HCT116 (cell line): Measurements from ENCODE around the gene IFT74. TPM values are rescaled to one million over a fixed set of nuclear protein-coding genes. Genes with fewer than 3 reads are reported as not detected.

Experiments used
- ATAC-seq: fragments of 200-7000 bp; cut with Tn5 transposase; 2 replicates; pipeline ENCODE4 v1.9.1; 2020; ENCODE audit warnings: mild to moderate bottlenecking, moderate library complexity
- BruUV-seq: library from RNA; stranded (reverse); fragments of 400-500 nt; replicated peaks from 2 replicates; lab custom pipeline; 2021; lab: Mats Ljungman, UMichigan
- CTCF ChIA-PET: fragments of 300-600 bp; sonication (Branson Sonifier 250); formaldehyde crosslinking; loops from one replicate; lab custom pipeline; 2021; ENCODE audit warnings: antibody characterized with exemption; lab: Charles Lee
- POLR2A ChIA-PET: fragments of 300-600, 350-600 bp; sonication (Branson Sonifier 250); formaldehyde crosslinking; loops from one replicate; lab custom pipeline; 2021; ENCODE audit warnings: antibody characterized with exemption; lab: Charles Lee
- RAD21 ChIA-PET, 2 experiments: fragments of 300-600 bp; sonication (Branson Sonifier 250); formaldehyde crosslinking; loops; one replicate each; lab custom pipeline; 2023; ENCODE audit warnings: low total read pairs in 2 of 2; ENCODE audit not compliant: uncharacterized antibody in 2 of 2, unreplicated experiment in 2 of 2, low non-redundant PET in 1 of 2; lab: Charles Lee
- DNase-seq: peaks from one replicate; pipeline ENCODE4 v3.0.0-alpha.2; 2010; ENCODE audit warnings: low read depth, low spot score
- H2AFZ ChIP-seq: fragments of 200-600 bp; shearing (Covaris generic), sonication (generic); 2 replicates; pipeline ENCODE4 v1.6.1; 2017; ENCODE audit warnings: low read depth, mixed run types, mixed read lengths, antibody characterized with exemption, low read length; ENCODE audit not compliant: poor library complexity, severe bottlenecking
- H3K27ac ChIP-seq: 2 replicates; pipeline ENCODE4 v1.5.1; 2012; ENCODE audit warnings: low read depth, low read length
- H3K27me3 ChIP-seq: fragments of 200-600 bp; sonication (generic); 2 replicates; pipeline ENCODE4 v1.6.1; 2016; ENCODE audit warnings: mixed run types, low read length, mixed read lengths; ENCODE audit not compliant: insufficient read depth
- H3K36me3 ChIP-seq, 2 experiments: fragments of 200-500 bp in 1 of 2; fragments of 200-600 bp in 1 of 2; sonication (Bioruptor generic) in 1 of 2; sonication (generic) in 1 of 2; 2 replicates each; pipeline versions ENCODE4 v1.5.1 to v1.6.1; 2014 to 2016; ENCODE audit warnings: low read length in 2 of 2, inconsistent platforms in 1 of 2, mixed read lengths in 1 of 2, mixed run types in 1 of 2; ENCODE audit not compliant: insufficient read depth in 2 of 2, control insufficient read depth in 1 of 2
- H3K4me1 ChIP-seq, 2 experiments: fragments of 200-600 bp in 1 of 2; sonication (generic) in 1 of 2; 2 replicates each; pipeline versions ENCODE4 v1.5.1 to v1.6.1; 2012 to 2017; ENCODE audit warnings: low read length in 2 of 2, inconsistent platforms in 1 of 2, mild to moderate bottlenecking in 1 of 2, mixed read lengths in 1 of 2, mixed run types in 1 of 2, moderate library complexity in 1 of 2; ENCODE audit not compliant: insufficient read depth in 2 of 2, control insufficient read depth in 1 of 2
- H3K4me2 ChIP-seq: fragments of 200-600 bp; sonication (generic); 2 replicates; pipeline ENCODE4 v1.6.1; 2017; ENCODE audit warnings: mixed run types, low read length, mixed read lengths
- H3K4me3 ChIP-seq, 2 experiments: fragments of 200-600 bp in 1 of 2; sonication (generic) in 1 of 2; replicated peaks in 1 of 2; 2 replicates each; pipeline ENCODE4 v1.5.1; 2011 to 2016; ENCODE audit warnings: low read length in 2 of 2, control low read depth in 1 of 2, low read depth in 1 of 2, mild to moderate bottlenecking in 1 of 2, mixed read lengths in 1 of 2, mixed run types in 1 of 2
- H3K79me2 ChIP-seq: fragments of 200-600 bp; sonication (generic); 2 replicates; pipeline ENCODE4 v1.6.1; 2017; ENCODE audit warnings: mild to moderate bottlenecking, mixed run types, low read length, moderate library complexity, mixed read lengths; ENCODE audit not compliant: insufficient read depth
- H3K9ac ChIP-seq: fragments of 200-600 bp; sonication (generic); 2 replicates; pipeline ENCODE4 v1.6.1; 2016; ENCODE audit warnings: low read length, mixed read lengths
- H3K9me2 ChIP-seq: fragments of 200-600 bp; sonication (generic), shearing (Covaris generic); 2 replicates; pipeline ENCODE4 v1.6.1; 2017; ENCODE audit warnings: mixed run types, mild to moderate bottlenecking, moderate library complexity; ENCODE audit not compliant: insufficient read depth
- H3K9me3 ChIP-seq, 2 experiments: fragments of 200-500 bp in 1 of 2; fragments of 200-600 bp in 1 of 2; sonication (Bioruptor generic) in 1 of 2; sonication (generic) in 1 of 2; 2 replicates each; pipeline ENCODE4 v1.6.1; 2014 to 2017; ENCODE audit warnings: low read length in 2 of 2, mixed read lengths in 2 of 2, inconsistent platforms in 1 of 2, low read depth in 1 of 2, mild to moderate bottlenecking in 1 of 2, mixed run types in 1 of 2, moderate library complexity in 1 of 2; ENCODE audit not compliant: control insufficient read depth in 1 of 2, insufficient read depth in 1 of 2
- H4K20me1 ChIP-seq: fragments of 200-600 bp; sonication (generic), shearing (Covaris generic); 2 replicates; pipeline ENCODE4 v1.6.1; 2017; ENCODE audit warnings: mixed run types, mild to moderate bottlenecking, moderate library complexity; ENCODE audit not compliant: insufficient read depth
- SIN3A ChIP-seq: IDR thresholded peaks from 2 replicates; pipeline ENCODE4 v1.6.1; 2012; ENCODE audit warnings: low read depth
- intact Hi-C: fragments of 100-400 bp; cut with micrococcal nuclease; formaldehyde crosslinking; loops from 2 replicates; pipeline ENCODE4 v1.10.0; 2022
- total RNA-seq: library from RNA; stranded (reverse); gene quantifications from one replicate; pipeline ENCODE4 v1.2.1, GENCODE V29; 2021; ENCODE audit not compliant: unreplicated experiment

Gene IFT74
- total RNA-seq, 1 experiment from 2014 or later: 18.2 TPM

DNA sequence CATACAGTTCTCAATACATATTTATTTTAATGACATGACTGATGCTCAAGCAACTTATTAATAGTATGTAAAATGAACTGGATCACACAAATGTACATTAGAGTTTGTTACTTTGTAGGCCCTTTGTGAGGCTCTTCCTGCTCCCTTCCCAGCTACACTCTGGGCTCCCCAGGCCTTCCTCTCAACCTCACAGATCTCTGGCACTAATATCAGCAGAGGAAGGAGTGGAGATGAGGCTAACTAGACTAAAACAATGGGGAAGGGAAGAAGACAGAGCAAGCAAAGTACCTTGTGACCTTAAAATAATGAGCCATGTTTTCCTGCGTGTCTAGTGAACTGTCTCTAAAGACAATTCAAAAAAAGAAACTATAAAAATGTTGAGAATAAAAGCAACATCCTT lies 122.5 kb downstream of the IFT74 start:
- DNase-seq: no peak
- no peak for ATAC-seq

DNA sequence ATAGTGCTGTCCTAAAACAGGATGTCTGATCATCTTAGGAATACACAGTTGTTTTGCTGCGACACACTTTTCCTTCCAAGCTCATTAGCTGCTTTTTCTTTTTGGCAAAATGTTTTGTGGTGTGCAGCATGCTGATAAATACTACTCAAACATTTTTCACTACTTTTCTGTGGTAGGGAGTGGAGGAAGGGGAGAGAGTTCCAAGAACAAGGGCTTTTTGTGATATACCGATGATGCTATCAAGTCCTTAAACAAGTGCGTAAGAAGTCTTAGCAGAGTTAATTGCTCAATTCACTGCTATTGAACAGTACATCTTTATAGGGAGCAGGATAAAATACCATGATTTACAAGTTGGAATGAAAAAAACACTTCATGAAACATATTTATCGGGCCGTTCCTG lies 129.2 kb downstream of the IFT74 start:
- H3K4me3 ChIP-seq: no peak overlapping the region
- H3K27ac ChIP-seq: no peak overlapping the region
- H3K4me2 ChIP-seq: no peak overlapping the region
- no peaks in the 10 kb centered on the region for H3K27me3 ChIP-seq
- H2AFZ ChIP-seq: no peak overlapping the region
- no peaks in the 10 kb centered on the region for H3K9me2 ChIP-seq
- ATAC-seq: no peak
- intact Hi-C loops: no loop called here
- BruUV-seq: no TSS peak
- H3K9ac ChIP-seq: no peak overlapping the region
- H4K20me1 ChIP-seq: no peaks in the 10 kb centered on the region
- H3K36me3 ChIP-seq: no peaks in the 10 kb centered on the region
- no peak for DNase-seq
- POLR2A ChIA-PET: no interaction called here
- no peak for TF ChIP-seq SIN3A
- CTCF ChIA-PET: no interaction called here
- no peaks in the 10 kb centered on the region for H3K79me2 ChIP-seq
- no peaks in the 10 kb centered on the region for H3K9me3 ChIP-seq
- RAD21 ChIA-PET: no interaction called here
- H3K4me1 ChIP-seq: no peaks in the 10 kb centered on the region

More for the DNA sequence above, 122.5 kb downstream of the IFT74 start:
- RAD21 ChIA-PET: no interaction called here
- intact Hi-C loops: no loop called here
- POLR2A ChIA-PET: no interaction called here
- Histone ChIP-seq H2AFZ (no peak overlapping the region), H3K27me3 (no peaks in the 10 kb centered on the region), H4K20me1 (no peaks in the 10 kb centered on the region), H3K4me2 (no peak overlapping the region), H3K4me1 (no peaks in the 10 kb centered on the region), H3K79me2 (no peaks in the 10 kb centered on the region), H3K36me3 (no peaks in the 10 kb centered on the region), H3K9me2 (no peaks in the 10 kb centered on the region), H3K9ac (no peak overlapping the region), H3K27ac (no peak overlapping the region), H3K9me3 (no peaks in the 10 kb centered on the region), H3K4me3 (no peak overlapping the region)
- CTCF ChIA-PET: no interaction called here
- TF ChIP-seq SIN3A: no peak
- BruUV-seq: no TSS peak
